ENCODE measurements around the gene TPD52L1. TPM values are rescaled to one million over a fixed set of nuclear protein-coding genes. Genes with fewer than 3 reads are reported as not detected.

Gene TPD52L1
- total RNA-seq, 3 donors from 2014 or later (not counting 1 experiment from before 2014, with no cell fraction given), result 1.2 TPM; not detected in 1

- no peak overlapping the region for H3K4me3 Mint-ChIP-seq
Observed at GRCh38 chr6:125294036-125294435, 140.5 kb downstream of the TPD52L1 start.

GRCh38 chr6:125294925-125295324 is 141.4 kb downstream of the TPD52L1 start:
- Mint-ChIP-seq H3K4me1 (peaks cover 63 to 68% of the 10 kb centered on the region in 2 donors), H3K27me3 (ENCODE audit: low read depth in 2 of 2) (no peaks in the 10 kb centered on the region), H3K36me3 (peaks cover 17% of the 10 kb centered on the region), H3K27ac (peak overlapping the region in 1 of 2 donors; percentile 29), H3K9me3 (no peaks in the 10 kb centered on the region), H3K4me3 (no peak overlapping the region)
- no peak for TF ChIP-seq CTCF (IDR thresholded peaks at IDR 0.05)
- H3K4me3 ChIP-seq (ENCODE audit: low read length), result no peak overlapping the region
- H3K36me3 ChIP-seq (ENCODE audit: control insufficient read depth, insufficient read depth, low read length), result peaks cover 75% of the 10 kb centered on the region
- 95% methylated on average over 3 of the region's 3 CpGs for WGBS (ENCODE audit: insufficient coverage)
- no peak for DNase-seq
- no peaks in the 10 kb centered on the region for H3K9me3 ChIP-seq (ENCODE audit: control insufficient read depth, insufficient read depth, low read length)
- no peaks in the 10 kb centered on the region for H3K27me3 ChIP-seq (ENCODE audit: control insufficient read depth, insufficient read depth, low read length)
- H3K27ac ChIP-seq (ENCODE audit: low read length), result no peak overlapping the region
- intact Hi-C loops (cut with micrococcal nuclease), result no loop called here
- peaks cover 3% of the 10 kb centered on the region for H3K4me1 ChIP-seq (ENCODE audit: control insufficient read depth, insufficient read depth, low read length)
- no peak for ATAC-seq

More at GRCh38 chr6:125294036-125294435, 140.5 kb downstream of the TPD52L1 start:
- no peaks in the 10 kb centered on the region for H3K27me3 Mint-ChIP-seq (ENCODE audit: low read depth in 2 of 2)
- no peak overlapping the region for H3K4me3 ChIP-seq (ENCODE audit: low read length)
- WGBS (ENCODE audit: insufficient coverage), result no CpG with 5 or more reads among the region's 1 CpG
- H3K36me3 Mint-ChIP-seq, result peaks cover 17% of the 10 kb centered on the region
- no peaks in the 10 kb centered on the region for H3K27me3 ChIP-seq (ENCODE audit: control insufficient read depth, insufficient read depth, low read length)
- no peak for TF ChIP-seq CTCF (IDR thresholded peaks at IDR 0.05)
- H3K4me1 Mint-ChIP-seq, result peaks cover 54 to 59% of the 10 kb centered on the region in 2 donors
- H3K4me1 ChIP-seq (ENCODE audit: control insufficient read depth, insufficient read depth, low read length), result peaks cover 2% of the 10 kb centered on the region
- no peak overlapping the region for H3K27ac ChIP-seq (ENCODE audit: low read length)
- no peaks in the 10 kb centered on the region for H3K9me3 Mint-ChIP-seq
- peaks cover 74% of the 10 kb centered on the region for H3K36me3 ChIP-seq (ENCODE audit: control insufficient read depth, insufficient read depth, low read length)
- DNase-seq (no peak), ATAC-seq (no peak)
- no peaks in the 10 kb centered on the region for H3K9me3 ChIP-seq (ENCODE audit: control insufficient read depth, insufficient read depth, low read length)
- H3K27ac Mint-ChIP-seq, result peak overlapping the region in 1 of 2 donors; percentile 19
- intact Hi-C loops (cut with micrococcal nuclease), result no loop called here

GRCh38 chr6:125296471-125296870 is 142.9 kb downstream of the TPD52L1 start:
- H3K27ac Mint-ChIP-seq, result peak overlapping the region in 1 of 2 donors; percentile 20
- peaks cover 77 to 81% of the 10 kb centered on the region in 2 donors for H3K4me1 Mint-ChIP-seq
- no peaks in the 10 kb centered on the region for H3K9me3 ChIP-seq (ENCODE audit: control insufficient read depth, insufficient read depth, low read length)
- TF ChIP-seq CTCF (IDR thresholded peaks at IDR 0.05), result no peak
- H3K36me3 Mint-ChIP-seq, result peaks cover 17% of the 10 kb centered on the region
- no peaks in the 10 kb centered on the region for H3K9me3 Mint-ChIP-seq
- H3K36me3 ChIP-seq (ENCODE audit: control insufficient read depth, insufficient read depth, low read length), result peaks cover 65% of the 10 kb centered on the region
- intact Hi-C loops (cut with micrococcal nuclease), result no loop called here
- ATAC-seq (no peak), DNase-seq (no peak)
- no peaks in the 10 kb centered on the region for H3K27me3 Mint-ChIP-seq (ENCODE audit: low read depth in 2 of 2)
- no peak overlapping the region for H3K4me3 ChIP-seq (ENCODE audit: low read length)
- WGBS (ENCODE audit: insufficient coverage), result 86% methylated on average over 1 of the region's 1 CpG
- no peak overlapping the region for H3K27ac ChIP-seq (ENCODE audit: low read length)
- no peaks in the 10 kb centered on the region for H3K27me3 ChIP-seq (ENCODE audit: control insufficient read depth, insufficient read depth, low read length)
- H3K4me1 ChIP-seq (ENCODE audit: control insufficient read depth, insufficient read depth, low read length), result peaks cover 8% of the 10 kb centered on the region
- H3K4me3 Mint-ChIP-seq, result no peak overlapping the region

- Mint-ChIP-seq H3K27ac (peak overlapping the region; percentile 82 to 89), H3K4me1 (peaks cover 74 to 75% of the 10 kb centered on the region in 2 donors), H3K36me3 (peaks cover 17% of the 10 kb centered on the region), H3K9me3 (peaks cover 0 to 3% of the 10 kb centered on the region in 2 donors), H3K27me3 (ENCODE audit: low read depth in 2 of 2) (peaks cover 0 to 2% of the 10 kb centered on the region in 2 donors), H3K4me3 (peak overlapping the region; percentile 94)
- Histone ChIP-seq H3K36me3 (ENCODE audit: control insufficient read depth, insufficient read depth, low read length) (peaks cover 39% of the 10 kb centered on the region), H3K9me3 (ENCODE audit: control insufficient read depth, insufficient read depth, low read length) (no peaks in the 10 kb centered on the region), H3K4me3 (ENCODE audit: low read length) (no peak overlapping the region), H3K4me1 (ENCODE audit: control insufficient read depth, insufficient read depth, low read length) (peaks cover 13% of the 10 kb centered on the region), H3K27me3 (ENCODE audit: control insufficient read depth, insufficient read depth, low read length) (no peaks in the 10 kb centered on the region), H3K27ac (ENCODE audit: low read length) (peak overlapping the region; percentile 89)
- WGBS (ENCODE audit: insufficient coverage), result 48% methylated on average over 2 of the region's 3 CpGs
- TF ChIP-seq CTCF (IDR thresholded peaks at IDR 0.05), result no peak
- peak; percentile 33 to 65 (median 64) for ATAC-seq
- intact Hi-C loops (cut with micrococcal nuclease), result no loop called here
- DNase-seq, result peak in 1 of 2 donors; percentile 52
Observed at GRCh38 chr6:125299257-125299656, 145.7 kb downstream of the TPD52L1 start.

Measured in natural killer cell (primary cell).